GM21381 (cell line): ENCODE measurements around the gene CYB5R4.

Source experiments
- ATAC-seq: cut with Tn5 transposase; IDR thresholded peaks from one replicate; pipeline ENCODE4 v1.9.1; 2021; ENCODE audit warnings: mild to moderate bottlenecking, moderate library complexity; ENCODE audit not compliant: unreplicated experiment

Gene CYB5R4, protein sequence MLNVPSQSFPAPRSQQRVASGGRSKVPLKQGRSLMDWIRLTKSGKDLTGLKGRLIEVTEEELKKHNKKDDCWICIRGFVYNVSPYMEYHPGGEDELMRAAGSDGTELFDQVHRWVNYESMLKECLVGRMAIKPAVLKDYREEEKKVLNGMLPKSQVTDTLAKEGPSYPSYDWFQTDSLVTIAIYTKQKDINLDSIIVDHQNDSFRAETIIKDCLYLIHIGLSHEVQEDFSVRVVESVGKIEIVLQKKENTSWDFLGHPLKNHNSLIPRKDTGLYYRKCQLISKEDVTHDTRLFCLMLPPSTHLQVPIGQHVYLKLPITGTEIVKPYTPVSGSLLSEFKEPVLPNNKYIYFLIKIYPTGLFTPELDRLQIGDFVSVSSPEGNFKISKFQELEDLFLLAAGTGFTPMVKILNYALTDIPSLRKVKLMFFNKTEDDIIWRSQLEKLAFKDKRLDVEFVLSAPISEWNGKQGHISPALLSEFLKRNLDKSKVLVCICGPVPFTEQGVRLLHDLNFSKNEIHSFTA

DNA sequence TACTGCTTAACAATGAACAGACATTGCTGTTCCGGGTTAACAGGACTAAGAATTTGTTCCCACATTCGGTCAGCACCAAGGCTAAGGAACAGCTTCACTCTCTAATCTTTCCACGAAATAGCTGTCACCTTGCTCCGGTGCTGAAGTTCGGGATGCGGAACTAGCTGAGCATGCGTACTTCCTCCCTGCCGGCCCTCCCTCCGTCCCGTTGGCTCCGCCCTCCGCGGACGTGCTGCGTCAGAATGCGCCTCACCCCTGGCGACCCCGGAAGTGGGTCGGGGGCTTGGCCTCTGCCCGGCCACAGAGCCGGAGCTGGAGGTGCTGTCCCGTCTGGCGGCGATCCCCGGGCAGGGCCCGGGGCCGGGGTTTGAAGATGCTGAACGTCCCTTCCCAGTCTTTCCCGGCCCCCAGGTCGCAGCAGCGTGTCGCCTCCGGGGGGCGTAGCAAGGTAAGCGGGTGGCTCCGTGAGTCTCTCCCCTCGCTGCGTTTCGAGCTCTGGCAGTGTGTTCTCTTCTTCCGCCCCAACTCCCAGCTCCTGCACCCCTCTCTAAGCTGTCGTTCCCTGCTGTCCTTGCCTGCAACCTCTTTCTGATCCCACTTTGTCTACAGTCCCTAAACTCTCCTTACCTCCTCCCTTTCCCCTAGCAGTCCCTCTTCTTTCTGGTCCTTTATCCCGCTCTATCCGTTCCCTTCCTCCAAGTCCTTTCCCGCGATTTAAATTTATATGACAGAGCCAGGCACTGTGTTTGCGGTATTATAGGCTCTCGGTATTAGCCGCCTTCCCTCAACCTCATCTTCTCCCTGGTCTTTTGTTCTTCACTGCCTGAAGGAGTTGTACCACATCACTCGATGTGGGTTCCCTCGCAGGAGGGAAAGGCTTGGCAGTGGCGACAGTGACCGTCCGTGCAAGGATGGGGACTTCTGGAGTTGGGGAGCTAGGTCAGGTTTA, at the start of gene CYB5R4:
CYB5R4 (plus strand) TSS at position 280 of the 949 bp plus-strand sequence; CDS start at position 374, 94 bp downstream.
- peak; percentile 99 for ATAC-seq

- no peak for ATAC-seq
Observed at GRCh38 chr6:83812595-83812994, 46.9 kb upstream of the CYB5R4 start.

GRCh38 chr6:83815631-83816272, 43.7 kb upstream of the CYB5R4 start:
- ATAC-seq: no peak

GRCh38 chr6:83822629-83823169, 36.8 kb upstream of the CYB5R4 start:
- ATAC-seq: no peak

GRCh38 chr6:83824388-83824801, 35.1 kb upstream of the CYB5R4 start:
- ATAC-seq: no peak

DNA sequence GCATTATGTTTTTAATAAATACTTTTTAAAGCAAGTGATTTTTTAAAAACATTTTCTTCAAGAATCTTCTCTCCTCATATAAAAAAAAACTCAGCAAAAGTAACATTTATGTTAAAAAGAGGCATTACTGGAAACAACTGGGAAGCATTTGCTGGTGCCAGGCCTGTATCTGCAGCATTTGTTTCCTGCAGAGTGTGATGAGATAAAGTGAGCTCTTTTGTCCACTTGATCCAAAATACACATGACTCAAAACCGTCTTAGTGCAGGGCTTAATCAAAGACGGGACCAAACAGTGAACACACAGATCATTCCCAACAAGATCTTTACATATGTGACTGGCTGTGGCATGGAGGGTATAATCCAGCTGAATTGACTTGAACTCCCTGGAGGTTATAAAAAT, 34.7 kb upstream of the CYB5R4 start:
- ATAC-seq: no peak

GRCh38 chr6:83827050-83827449, 32.4 kb upstream of the CYB5R4 start:
- ATAC-seq: no peak

- ATAC-seq: no peak
Observed at GRCh38 chr6:83838727-83839126, 20.8 kb upstream of the CYB5R4 start.

DNA sequence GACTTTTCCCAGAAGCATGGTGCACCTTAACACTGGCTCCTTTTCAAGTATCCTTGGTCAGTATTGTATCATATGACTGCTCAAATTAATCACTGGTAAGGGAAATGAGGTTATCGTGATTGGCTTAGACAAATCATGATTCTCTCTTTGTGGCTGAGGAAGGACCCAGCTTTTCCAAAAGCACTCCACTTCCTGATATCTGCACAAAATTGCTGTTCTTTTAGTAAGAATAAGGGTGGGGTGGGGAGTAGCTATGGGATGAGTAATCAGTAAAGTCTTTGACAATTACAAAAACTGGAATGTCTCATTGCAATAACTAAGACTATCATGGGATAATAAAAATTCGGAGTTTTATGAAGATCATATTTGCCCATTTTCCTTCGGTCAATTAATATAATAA, 15.3 kb upstream of the CYB5R4 start:
- ATAC-seq: no peak

DNA sequence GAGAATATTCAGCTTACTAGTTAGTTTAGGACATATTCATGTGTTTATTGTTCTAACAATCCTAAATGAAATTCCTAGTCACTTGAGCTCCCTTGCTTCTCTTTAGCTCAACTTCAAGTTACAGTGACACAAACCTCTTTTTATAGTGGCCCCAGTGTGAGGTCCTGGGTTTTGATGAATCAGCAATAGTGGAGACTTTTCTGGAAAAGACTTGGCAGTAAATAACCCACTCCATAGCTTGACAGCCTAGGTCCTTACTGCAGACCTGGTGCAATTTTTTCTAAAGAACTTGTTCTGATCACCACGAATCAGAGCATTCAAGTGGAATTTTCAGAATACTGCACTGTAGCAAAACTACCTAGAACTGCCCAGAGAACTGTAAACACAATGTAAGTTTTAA, 13.2 kb upstream of the CYB5R4 start:
- ATAC-seq: no peak

DNA sequence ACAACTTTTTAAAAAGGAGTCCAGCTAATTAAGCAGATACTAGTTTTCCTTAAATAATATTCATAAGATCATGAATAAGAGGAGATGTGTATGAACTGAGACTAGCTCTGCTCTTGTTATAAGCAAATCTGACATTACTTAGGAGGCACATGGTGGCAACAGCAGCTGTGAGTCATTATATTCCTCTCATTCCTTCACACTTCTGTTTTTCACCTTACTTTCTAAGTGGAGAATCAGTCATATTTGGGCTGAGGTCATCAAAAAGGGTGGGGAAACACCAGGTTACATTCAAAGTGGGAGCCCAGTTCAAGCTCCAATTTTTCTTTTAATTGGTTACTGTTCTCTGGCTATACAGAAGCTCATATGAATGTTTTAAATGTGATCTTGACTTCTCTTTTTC, 12.3 kb upstream of the CYB5R4 start:
- ATAC-seq: peak; percentile 63

- no peak for ATAC-seq
Observed at GRCh38 chr6:83849127-83849526, 10.4 kb upstream of the CYB5R4 start.

- no peak for ATAC-seq
Observed at GRCh38 chr6:83849610-83850009, 9.9 kb upstream of the CYB5R4 start.

GRCh38 chr6:83852528-83853177, 6.8 kb upstream of the CYB5R4 start:
- ATAC-seq: no peak

GRCh38 chr6:83853178-83854000, 6.1 kb upstream of the CYB5R4 start, which contains the start of gene RIPPLY2:
Gene RIPPLY2, plus strand, starts transcription at chr6:83853360. Its CDS starts 57 bp downstream, at chr6:83853417.
- ATAC-seq: peak; percentile 55

GRCh38 chr6:83854001-83854501, 5.4 kb upstream of the CYB5R4 start:
- ATAC-seq: peak; percentile 16

DNA sequence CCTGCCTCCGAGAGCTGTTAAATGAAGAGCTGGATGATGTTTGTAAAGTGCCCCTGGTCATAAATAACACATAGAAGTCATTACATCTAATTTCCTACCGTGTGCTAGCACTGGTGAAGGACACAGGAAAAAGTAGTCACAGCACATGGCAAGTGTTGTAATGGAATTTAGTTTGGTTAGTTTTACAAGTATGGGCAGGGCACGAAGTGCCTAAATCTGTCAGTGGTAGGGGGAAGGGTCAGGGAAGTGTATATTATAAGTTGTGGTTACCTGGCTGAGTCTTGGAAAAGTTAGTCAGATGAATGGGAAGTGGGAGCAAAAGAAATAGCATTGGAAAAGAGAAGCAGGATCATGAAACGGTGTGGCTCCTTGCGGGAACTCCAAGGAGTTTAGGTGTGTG, 4.7 kb upstream of the CYB5R4 start:
- no peak for ATAC-seq

- ATAC-seq: no peak
Observed at GRCh38 chr6:83860359-83860755, 868 bp downstream of the CYB5R4 start.
